ENCODE data around the gene UPK1B.

DNA sequence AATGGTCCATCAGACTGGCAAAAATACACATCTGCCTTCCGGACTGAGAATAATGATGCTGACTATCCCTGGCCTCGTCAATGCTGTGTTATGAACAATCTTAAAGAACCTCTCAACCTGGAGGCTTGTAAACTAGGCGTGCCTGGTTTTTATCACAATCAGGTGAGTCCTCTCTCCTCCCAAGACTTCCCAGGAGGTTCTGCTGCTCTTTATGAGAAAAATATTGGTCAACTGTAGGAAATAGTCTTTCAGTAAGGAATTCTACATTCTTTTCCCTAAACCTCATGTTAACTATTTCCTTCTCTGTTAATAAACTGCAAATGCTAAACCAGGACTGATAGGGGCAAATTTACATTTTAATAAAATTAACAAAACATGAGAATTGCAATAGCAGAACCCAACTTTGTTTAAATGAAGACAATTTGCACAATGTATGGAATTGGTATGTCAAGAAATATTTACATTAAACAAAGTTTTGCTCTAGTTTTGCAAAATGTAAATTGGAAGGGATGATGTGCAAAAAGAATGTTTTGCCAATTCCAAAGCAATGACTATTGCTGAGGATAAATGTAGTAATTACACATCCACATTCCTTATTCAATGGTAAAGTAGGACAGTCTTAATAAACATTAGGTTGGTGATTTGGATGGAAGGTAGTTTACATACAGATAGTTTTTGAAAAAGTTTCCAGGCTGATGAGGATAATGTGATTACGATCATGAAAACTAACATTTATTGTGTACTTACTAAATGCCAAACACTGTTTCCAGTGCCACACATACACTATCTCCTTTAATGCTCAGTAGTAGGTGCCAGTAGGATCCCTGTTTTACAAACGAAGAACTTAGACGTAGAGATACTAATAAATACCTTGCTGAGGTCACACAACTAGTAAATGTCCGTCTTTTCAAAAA lies 21.1 kb downstream of the UPK1B start:
- TF ChIP-seq CTCF (IDR thresholded peaks at IDR 0.05) (no peak), POLR2A (IDR thresholded peaks at IDR 0.05) (no peak)

Measured in heart left ventricle (tissue), 13 donors.